Testis (tissue), 2 donors: Measurements from ENCODE around the gene NLE1.

Source experiments
- CTCF ChIP-seq, 3 experiments: fragments of 450-650 bp in 2 of 3; fragments of 200-600 bp in 1 of 3; sonication (generic) in 1 of 3; IDR thresholded peaks; one replicate each; pipeline ENCODE4 v1.5.1; 2016 to 2019; ENCODE audit warnings: antibody characterized with exemption in 3 of 3, mild to moderate bottlenecking in 2 of 3, moderate library complexity in 1 of 3
- POLR2A ChIP-seq: fragments of 450-650 bp; IDR thresholded peaks from one replicate; pipeline ENCODE4 v1.6.1; 2017; ENCODE audit warnings: antibody characterized with exemption, mild to moderate bottlenecking, moderate library complexity

- no peak for TF ChIP-seq CTCF (IDR thresholded peaks at IDR 0.05)
- TF ChIP-seq POLR2A, result no peak
Measured at GRCh38 chr17:35187481-35187880, 45.4 kb upstream of the NLE1 start.
